H1 (cell line): ENCODE measurements around the gene TM7SF3. TPM values are rescaled to one million over a fixed set of nuclear protein-coding genes. Genes with fewer than 3 reads are reported as not detected.

ENCODE experiments used
- CHD7 ChIP-seq: fragments of 300-600 bp; sonication (generic); IDR thresholded peaks from 2 replicates; pipeline ENCODE4 v1.7.1; 2012; ENCODE audit warnings: low read length, moderate library complexity, mild to moderate bottlenecking, inconsistent platforms; ENCODE audit not compliant: insufficient replicate concordance
- polyA plus RNA-seq, 7 experiments: library from polyadenylated mRNA; depleted of rRNA in 3 of 7; stranded (reverse) in 5 of 7; unstranded in 2 of 7; fragments of >200 nt in 5 of 7; fragments of 200-250 nt in 2 of 7; gene quantifications; 1 replicate in 5 of 7; 2 replicates in 1 of 7; 4 replicates in 1 of 7; pipeline versions ENCODE4 v1.2.1 to v1.2.3, GENCODE V29; 2011 to 2013; ENCODE audit warnings: missing spikeins in 2 of 7, mixed read lengths in 2 of 7
- total RNA-seq: library from RNA; stranded (reverse); fragmentation: NEBNext Ultra II Directional; extraction: Animal tissue kit (Norgen Biotek cat#: 25700); gene quantifications from 2 replicates; pipeline ENCODE4 v1.2.1, GENCODE V29; 2021

Gene TM7SF3
- total and polyA plus RNA-seq, 2 of the 8 experiments (the other 6 are each of a cell fraction or from before 2014, with no cell fraction given): 57.9 to 77.2 TPM

GRCh38 chr12:26936559-26937442 lies 77.4 kb downstream of the TM7SF3 start (continued):
- TF ChIP-seq CHD7: no peak
